HG02588 (cell line): Measurements from ENCODE around the gene PKN3.

Source experiments
- ATAC-seq: cut with Tn5 transposase; IDR thresholded peaks from one replicate; pipeline ENCODE4 v1.9.1; 2021; ENCODE audit warnings: mild to moderate bottlenecking, moderate library complexity; ENCODE audit not compliant: unreplicated experiment

Gene PKN3

DNA sequence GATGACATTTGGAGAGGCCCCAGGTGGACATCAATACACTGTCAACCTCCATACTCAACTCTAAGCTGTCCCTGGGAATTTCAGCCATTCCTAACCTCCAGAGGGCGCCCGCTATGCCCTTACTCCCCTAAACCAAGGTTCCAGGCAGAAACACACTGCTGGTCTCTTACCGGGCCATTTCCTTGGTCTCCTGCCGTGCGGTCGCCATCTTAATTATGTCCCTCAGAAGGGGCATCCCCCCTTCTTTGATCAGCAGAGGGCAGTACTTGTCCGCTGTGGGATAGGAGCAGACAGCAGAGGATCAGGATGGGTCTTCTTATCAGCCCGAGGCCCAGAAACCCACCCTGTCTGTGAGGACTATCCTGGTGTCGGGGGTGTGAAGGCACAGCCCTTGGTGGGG is 31.0 kb downstream of the PKN3 start:
- no peak for ATAC-seq

DNA sequence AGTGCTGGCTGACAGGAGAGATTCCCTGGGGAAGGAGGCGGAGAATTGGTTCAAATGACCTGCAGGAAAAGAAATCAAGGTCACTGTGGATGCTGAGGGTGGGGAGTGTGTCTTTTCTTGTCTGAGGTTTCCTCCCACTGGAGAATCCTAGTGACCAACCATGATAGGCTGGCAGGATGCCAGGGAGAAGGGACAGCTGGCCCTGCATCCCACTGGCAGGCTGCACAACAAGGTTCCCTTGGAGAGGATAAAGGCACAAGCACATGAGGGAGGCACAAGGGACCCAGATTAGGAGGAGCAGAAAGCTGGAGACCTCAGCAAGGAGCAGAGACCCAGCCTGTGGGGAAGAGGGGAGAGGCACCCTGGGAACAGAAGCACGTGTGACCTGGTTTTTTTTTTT is 33.1 kb downstream of the PKN3 start:
- ATAC-seq: no peak

DNA sequence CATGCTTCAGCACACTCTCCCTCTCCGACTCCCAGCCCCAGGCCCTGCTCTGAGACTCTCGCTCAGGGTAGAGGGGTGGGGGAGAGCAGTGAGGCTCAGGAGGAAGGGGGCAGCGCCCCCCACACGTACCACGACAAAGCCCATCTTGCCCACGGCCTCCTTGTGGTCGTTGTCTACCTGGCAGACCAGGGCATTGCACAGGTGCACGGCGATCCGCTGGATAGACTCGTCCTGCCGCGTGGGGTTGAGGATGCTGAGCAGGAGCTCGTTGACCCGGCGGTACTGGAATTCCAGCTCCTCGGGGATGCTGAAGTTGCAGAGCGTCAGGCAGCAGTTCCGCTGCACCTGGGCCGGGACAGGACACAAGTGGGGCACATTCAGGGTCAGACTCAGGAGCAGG is 40.1 kb downstream of the PKN3 start:
- ATAC-seq: no peak

DNA sequence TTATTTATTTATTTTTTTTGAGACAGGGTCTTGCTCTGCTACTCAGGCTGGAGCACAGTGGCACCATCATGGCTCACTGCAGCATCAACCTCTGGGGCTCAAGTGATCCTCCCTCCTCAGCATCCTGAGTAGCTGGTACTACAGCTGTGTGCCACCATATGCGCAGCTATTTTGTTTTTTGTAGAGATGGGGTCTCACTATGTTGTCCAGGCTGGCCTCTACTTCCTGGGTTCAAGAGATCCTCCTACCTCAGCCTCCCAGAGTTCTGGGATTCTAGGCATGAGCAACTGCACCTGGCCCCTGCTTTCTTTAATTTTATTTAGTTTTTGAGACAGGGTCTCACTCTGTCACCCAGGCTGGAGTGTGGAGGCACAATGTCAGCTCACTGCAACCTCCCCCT is 41.1 kb downstream of the PKN3 start:
- no peak for ATAC-seq

DNA sequence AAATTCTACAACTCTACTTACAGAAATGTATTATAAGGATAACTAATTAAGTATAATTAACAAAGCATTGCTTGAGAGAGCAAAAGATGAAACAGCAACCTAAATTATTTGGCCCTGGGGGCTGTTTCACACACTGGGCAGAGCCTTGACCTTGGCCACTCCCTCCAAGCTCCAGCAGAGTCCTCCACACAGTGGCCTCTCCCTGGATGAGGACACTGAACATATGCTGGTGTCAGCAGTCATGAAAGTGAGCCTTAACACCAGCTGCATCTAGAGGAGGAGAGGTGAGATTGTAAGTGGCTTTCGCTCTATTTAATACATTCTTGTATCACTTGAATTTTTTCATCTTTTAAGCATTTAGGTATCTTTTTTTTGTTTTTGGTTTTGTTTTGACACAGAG is 44.9 kb downstream of the PKN3 start:
- no peak for ATAC-seq

DNA sequence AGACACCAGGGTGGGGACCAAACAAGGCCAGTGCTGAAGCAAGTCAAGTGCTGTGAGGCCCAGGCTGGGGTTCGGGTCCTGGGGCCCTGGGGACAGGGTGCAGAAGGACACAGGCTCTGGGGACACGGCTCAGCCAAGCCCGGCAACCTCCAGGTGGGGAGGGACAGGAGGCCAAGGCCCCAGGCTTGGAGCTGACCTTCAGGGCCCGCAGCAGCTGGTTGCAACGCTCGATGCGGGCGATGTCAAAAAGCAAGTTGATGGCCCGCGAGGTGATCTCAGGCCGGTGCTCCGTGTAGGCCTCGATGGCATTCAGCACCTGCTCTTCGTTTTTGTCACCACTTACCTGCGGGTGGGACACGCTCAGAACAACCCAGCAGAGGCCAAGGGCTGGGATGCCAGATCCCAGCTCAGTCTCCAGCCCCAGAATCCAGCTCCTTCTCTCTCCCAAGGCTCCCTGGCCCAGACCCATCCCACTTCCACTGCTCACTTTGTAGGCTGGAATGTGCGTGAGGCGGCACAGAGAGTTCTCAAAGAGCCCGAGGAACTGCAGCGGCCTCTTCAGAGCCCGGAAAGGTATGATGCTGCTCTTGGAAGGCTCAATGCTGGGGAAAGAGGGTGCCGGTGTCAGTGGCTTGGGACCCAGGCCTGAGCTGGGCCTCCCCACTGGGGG is 48.8 kb downstream of the PKN3 start:
- ATAC-seq: no peak

DNA sequence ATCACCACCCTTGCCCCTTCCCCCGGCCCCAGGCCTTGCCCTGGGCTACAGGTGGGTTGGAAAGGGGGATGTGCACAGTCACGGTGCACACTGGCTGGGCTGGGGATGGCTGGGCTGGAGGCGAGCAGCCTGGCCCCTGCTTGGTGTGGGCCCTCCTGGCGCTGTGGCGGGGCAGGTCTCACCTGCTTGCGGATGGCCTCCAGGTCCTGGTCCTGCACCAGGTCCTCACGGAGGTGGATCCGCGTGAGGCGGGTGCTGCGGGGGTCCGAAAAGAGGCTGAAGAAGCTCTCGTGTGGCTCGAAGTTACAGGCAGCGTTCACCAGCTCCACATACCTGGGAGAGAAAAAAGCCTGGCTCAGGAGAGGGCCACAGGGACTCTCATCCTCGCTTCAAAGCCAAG is 51.3 kb downstream of the PKN3 start:
- ATAC-seq: no peak

DNA sequence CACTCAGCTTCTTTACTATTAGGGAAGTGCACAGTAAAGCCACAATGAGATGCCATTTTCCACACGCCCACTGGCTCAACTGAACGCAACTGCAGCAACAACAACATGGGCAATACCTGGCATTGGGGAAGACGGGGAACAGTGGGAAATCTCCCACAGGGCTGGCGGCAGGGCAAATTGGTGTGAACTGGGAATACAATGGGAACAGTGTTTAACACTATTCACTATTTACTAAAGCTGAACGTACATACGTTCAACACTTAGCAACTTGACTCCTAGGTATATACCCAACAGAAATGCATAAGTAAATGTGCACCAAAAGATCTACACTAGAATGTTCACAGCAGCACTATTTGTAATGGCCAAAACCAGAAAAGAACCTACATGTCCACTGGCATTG is 55.3 kb downstream of the PKN3 start:
- ATAC-seq: no peak

DNA sequence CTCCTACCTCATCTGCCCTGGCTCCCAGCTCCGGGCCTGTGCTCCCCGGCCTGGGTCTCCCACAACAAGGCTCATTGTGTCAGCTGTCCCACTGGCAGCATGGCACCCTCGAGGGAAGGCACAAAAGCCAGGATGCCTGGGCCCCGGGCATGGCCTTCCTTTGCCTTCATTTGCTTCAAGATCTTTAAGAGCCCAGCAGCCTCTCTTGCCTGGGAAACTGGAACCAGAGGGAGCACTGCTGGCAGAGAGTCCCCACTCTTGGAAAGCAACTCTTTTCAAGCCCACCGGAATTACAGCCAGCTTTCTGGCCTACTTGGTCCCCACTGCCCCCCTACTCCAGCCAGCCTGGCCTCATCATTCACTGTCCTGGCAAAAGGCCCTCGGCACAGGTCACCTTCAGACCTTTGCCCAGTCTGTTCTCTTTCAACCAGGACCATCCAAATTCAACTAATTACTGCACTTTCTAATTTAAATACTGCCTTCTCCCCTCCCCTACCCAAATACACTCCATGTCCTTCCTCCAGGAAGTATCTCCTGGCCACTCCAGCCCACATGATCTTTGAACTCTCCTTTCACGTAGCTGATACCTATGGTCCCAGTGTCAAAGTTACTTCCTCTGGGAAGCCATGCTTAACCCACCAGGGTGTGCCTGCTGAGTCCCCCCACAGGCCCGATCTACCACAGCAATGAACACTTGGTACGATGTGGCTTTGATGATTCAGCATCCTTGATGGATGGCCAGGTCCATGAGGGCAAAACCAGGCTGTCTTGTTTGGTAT is 60.6 kb downstream of the PKN3 start:
- ATAC-seq: no peak

DNA sequence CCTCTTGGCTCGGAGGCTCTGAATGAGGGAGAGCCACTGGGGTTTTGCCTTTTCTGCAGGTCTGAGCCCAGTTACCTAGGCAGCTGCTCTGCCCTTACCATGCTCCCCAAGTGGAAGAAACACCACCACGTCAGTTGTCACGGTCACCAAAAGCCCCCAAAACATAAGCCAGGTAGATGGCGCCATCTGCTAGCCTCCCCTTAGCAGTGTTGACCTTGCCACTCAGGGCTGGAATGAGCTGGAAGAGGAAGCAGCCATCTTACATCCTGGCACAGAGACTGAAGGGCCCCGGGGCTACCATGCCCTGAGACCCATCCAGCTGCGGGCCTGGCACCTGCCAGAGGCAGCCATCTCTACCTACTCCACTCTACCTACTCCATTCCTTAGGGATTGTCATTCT is 62.1 kb downstream of the PKN3 start:
- no peak for ATAC-seq

DNA sequence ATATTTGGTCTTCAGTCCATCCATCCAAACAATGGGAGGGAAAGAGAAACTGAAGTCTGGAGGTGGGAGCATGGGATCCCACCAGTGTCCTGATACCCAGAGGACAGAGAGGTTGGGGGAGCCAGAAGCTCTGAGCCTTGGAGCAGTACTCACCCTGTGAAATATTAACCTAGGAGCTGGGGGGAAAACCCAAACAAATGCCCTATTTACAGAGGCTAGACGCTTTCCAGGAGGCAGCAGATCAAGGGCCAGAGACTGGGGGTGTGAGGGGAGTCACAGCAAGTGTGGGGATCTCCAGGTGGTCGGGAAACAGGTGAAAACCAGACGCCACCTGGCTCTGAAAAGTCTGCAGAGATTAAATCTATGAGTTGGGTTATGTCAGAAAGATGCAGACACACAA is 63.2 kb downstream of the PKN3 start:
- ATAC-seq: no peak

DNA sequence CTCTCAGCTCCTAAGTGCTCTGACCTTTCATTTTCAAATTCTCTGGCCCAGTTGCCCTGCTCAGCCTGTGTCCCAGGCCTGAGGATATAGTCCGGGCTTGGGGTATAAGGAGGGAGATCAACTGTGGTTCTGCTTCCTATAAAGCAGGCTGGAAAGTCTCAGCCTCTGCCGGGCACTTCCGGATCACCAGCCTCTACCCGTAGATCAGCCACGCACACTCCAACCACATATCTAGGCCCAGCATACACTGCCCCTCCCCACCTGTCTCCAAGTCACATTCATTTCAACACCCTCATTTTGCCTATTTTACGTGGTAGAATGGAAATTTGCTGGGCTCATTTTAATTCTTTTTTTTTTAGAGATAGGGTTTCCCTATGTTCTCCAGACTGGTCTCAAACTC is 66.3 kb downstream of the PKN3 start:
- no peak for ATAC-seq
